Suppressor macrophage (primary cell): ENCODE measurements around the gene ITPRIPL2.

Experiments used
- DNase-seq, 4 experiments: peaks; one replicate each; pipeline ENCODE4 v3.0.0-alpha.2; 2020 to 2022

The ITPRIPL2 gene

GRCh38 chr16:19143599-19143956 lies 29.8 kb downstream of the ITPRIPL2 start:
- DNase-seq: no peak

DNA sequence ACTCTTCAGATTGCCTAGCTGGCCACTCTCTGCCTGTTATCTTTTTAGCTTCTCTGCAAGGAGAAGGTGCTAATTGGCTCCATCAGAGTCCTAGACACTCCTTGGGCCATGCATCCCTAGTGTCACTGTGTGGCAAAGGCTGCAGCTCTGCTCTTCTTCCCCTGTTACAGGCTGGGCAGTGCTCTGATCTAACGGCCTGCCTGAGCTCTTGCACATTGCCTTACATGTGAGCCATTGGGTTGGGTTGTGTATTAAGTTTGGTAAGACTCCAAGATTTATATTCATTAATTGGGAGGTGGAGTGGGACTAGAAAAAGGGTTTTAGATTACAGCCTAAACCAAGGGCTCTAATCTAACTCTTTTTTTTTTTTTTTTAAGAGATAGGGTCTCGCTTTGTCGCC lies 31.2 kb downstream of the ITPRIPL2 start:
- DNase-seq: no peak

DNA sequence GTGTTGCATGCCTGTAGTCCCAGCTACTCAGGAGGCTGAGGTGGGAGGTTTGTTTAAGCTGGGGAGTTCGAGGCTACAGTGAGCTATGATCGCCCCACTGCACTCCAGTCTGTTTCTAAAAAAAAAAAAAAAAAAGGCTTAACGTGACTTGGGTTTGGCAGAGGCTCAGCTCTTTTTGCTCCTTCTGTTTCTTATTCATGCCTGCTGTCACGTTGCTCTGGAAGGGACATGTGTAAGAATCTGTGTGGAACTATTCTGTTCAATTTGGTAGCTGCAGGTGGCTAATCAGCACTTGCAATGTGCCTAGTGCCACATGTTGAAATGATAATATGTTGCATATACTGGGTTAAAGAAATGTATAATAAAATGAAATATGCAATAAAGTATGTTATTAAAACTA lies 33.4 kb downstream of the ITPRIPL2 start:
- DNase-seq: no peak

DNA sequence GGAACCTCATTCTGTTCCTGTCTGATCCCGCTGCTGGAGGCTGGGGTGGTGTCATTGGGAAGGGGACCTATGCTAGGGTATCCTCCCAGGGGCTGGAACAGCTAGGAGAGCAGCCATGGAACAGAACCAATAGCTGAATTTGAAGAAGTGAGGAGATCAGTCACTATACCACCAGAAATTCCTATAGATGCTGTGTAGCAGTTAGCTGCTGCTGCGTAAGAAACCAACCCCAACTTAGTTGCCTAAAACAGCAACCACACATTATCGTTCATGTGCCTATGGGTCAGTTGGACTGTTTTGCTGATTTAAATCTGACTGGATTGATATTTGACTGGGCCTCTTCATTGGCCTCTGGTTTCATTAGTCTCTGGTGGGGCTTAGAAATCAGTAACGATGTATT lies 33.9 kb downstream of the ITPRIPL2 start:
- no peak for DNase-seq

DNA sequence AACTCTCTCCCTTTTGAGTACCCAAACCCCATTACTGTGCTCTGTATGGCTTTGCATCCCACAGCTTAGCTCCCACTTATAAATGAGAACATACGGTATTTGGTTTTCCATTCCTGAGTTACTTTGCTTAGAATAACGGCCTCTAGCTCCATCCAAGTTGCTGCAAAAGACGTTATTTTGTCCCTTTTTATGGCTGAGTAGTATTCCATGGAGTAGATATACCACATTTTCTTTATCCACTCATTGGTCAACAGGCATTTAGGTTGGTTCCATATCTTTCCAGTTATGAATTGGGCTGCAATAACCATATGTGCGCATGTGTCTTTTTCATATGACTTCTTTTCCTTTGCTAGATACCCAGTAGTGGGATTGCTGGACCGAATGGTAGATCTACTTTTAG lies 34.4 kb downstream of the ITPRIPL2 start:
- no peak for DNase-seq

GRCh38 chr16:19151310-19151709 lies 37.5 kb downstream of the ITPRIPL2 start:
- no peak for DNase-seq

DNA sequence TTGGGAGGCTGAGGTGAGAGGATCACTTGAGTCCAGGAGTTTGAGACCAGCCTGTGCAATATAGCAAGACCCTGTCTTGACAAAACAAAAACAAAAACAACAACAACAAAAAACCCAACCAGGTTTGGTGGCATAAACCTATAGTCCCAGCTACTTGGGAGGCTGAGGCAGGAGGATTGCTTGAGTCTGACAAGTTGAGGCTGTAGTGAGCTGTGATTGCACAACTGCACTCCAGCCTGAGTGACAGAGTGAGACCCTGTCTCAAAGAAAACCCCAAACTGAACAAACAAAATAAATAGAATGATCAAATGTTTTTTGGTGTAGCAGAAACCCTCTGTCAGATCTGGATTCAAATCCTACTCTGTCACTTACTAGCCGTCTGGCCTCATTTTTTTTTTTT lies 38.3 kb downstream of the ITPRIPL2 start:
- DNase-seq: no peak

GRCh38 chr16:19153876-19154275 lies 40.1 kb downstream of the ITPRIPL2 start:
- DNase-seq: no peak

DNA sequence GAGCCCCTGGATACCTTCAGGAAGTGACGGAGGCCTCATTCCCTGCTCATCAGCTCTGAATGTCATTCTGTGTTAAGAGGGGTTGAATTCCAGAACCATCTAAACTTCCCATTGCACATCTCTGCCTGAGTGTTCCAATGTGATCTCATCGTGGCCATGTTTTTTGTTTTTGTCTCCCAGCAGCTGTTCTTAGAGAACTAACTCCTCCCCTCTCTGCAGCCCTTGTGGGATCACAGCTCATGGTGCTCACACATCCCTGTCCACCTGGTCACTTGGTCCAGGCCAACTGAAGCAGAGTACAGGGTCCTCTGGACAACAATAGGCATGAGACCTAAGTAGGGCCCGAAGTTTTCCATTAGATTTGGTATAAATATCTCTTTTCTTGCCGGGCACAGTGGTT lies 48.3 kb downstream of the ITPRIPL2 start:
- DNase-seq: no peak

- no peak for DNase-seq
Observed at GRCh38 chr16:19163215-19163614, 49.5 kb downstream of the ITPRIPL2 start.

DNA sequence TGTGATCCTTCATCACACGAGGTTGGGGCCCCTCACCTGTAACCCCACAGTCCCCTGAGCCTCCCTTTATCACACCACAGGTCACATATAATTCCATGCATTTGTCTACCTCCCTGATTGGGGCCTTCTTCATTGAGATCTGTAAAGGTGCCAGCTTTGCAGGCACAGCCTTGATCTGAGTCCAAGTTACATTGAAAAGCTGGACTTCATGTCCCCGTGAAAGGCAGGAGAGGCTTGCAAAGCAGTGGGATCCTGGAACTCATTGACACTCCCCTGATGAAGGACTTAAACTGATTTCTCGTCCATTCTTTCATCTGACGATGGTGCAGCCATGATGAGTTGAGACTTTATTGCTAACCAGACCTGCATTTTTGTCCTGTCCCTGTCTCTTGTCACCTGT lies 50.5 kb downstream of the ITPRIPL2 start:
- DNase-seq: no peak

DNA sequence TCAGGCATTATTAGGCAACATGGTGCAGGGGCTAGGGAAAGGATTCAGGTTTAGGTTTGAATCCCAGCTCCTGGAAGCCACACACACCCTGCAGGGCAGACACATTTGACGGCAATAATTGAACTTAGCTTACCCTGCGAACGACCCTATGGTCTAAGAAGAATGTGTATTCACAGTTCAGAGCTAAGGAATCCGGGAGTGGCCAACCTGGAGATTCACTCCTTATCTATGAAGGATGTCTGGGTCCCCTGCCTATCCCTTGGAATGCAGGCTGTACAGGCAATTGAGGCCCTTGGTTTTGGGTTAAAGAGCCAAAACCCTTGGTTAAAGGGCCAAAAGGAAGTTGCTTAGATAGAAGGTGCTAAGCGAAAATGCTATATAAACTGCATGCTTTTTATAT lies 51.3 kb downstream of the ITPRIPL2 start:
- no peak for DNase-seq

GRCh38 chr16:19166500-19166899 lies 52.7 kb downstream of the ITPRIPL2 start:
- no peak for DNase-seq

DNA sequence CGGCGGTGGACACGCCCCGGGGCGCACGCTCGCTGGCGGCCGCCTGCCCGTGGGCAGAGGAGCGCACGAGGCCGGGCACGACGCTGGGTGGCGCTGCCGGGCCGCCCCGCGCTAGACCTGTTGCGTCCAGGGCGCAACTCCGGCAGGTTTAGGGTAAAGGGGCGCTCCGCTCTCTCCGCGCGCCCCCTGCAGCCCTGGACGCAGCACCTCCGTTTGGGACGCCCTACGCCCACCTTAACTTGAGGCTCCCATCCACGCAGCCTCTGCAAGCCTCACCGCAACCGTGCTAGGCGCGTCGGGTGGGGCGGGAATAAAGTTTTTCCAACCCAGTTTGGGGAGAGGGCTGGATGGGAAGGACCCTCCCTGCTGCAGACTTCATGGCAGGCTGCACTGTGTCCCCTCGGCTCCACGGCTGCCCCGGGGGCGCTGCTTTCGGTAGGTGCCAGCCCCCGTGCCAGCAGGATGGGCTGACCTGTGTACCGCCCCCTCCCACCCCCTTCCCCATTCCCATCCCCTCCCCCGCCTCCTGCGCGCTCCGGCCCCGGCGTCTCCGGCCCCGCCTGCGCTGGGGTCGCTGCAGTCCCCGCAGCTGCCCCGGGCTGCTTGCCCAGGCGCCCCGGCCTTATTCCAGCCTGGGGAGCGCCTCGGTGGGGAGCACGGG lies 54.1 kb downstream of the ITPRIPL2 start, which contains the start of gene SYT17:
TSS of gene SYT17 (plus strand) at position 531 of the 661 bp plus-strand sequence. CDS start 407 bp downstream, outside the sequence.
- peak; percentile 86 to 95 (median 92) for DNase-seq

GRCh38 chr16:19168371-19169081 lies 54.8 kb downstream of the ITPRIPL2 start:
- peak; percentile 14 to 51 (median 28) for DNase-seq

GRCh38 chr16:19169082-19169639 lies 55.4 kb downstream of the ITPRIPL2 start:
- DNase-seq: peak in 1 of 4 experiments; percentile 7

- no peak for DNase-seq
Observed at GRCh38 chr16:19170043-19170655, 56.4 kb downstream of the ITPRIPL2 start.
